ENCODE measurements around the gene NR3C2. TPM values are rescaled to one million over a fixed set of nuclear protein-coding genes. Genes with fewer than 3 reads are reported as not detected.

Gene NR3C2
- total RNA-seq, 1 experiment from 2014 or later, result 2.7 TPM

DNA sequence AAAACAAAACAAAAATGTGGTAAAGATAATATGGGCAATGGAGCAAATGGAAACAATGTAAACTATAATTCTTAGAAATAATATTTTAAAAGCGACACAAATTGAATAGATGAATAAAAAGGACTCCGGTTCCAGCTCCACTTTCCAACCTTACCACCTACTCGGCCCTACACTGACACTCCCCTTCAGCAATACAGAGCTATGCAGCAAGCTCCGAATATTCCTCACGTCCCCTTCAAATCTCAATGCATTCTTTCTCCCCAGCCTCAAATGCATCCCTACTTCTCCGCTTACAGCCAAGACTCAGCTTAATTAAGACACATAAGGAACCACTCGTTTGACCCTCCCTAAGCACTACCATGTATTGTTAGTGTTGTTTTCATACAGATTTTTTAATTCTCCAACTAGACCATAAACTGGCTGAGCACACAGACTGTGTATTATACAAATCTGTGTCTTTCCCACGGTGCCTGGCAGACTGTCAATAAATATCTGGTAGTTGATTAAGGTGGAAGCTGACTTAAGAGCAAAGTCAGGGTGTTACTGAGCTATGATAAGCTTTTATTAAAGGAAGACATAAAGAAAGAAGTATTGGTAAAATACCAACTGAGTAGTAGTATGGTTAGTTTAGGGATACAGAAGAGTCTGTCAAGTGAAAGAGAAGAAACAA, 219.1 kb downstream of the NR3C2 start:
- Histone ChIP-seq H3K9me2 (ENCODE audit: insufficient read depth) (no peaks in the 10 kb centered on the region), H3K79me2 (ENCODE audit: insufficient read depth, low read length) (no peaks in the 10 kb centered on the region), H3K9me3 (ENCODE audit: control insufficient read depth in 1 of 2, insufficient read depth in 1 of 2, low read depth in 1 of 2, low read length in 2 of 2) (no peaks in the 10 kb centered on the region), H2AFZ (ENCODE audit: low read depth, low read length, poor library complexity, severe bottlenecking) (no peak overlapping the region), H3K27ac (ENCODE audit: low read depth, low read length) (no peak overlapping the region), H3K4me2 (ENCODE audit: low read length) (no peak overlapping the region), H3K4me3 (replicated peaks in 1 of 2; ENCODE audit: low read depth in 1 of 2, low read length in 2 of 2) (no peak overlapping the region), H3K4me1 (ENCODE audit: control insufficient read depth in 1 of 2, insufficient read depth in 2 of 2, low read length in 2 of 2) (no peaks in the 10 kb centered on the region), H3K27me3 (ENCODE audit: insufficient read depth, low read length) (no peaks in the 10 kb centered on the region), H3K9ac (ENCODE audit: low read length) (no peak overlapping the region), H3K36me3 (ENCODE audit: control insufficient read depth in 1 of 2, insufficient read depth in 2 of 2, low read length in 2 of 2) (no peaks in the 10 kb centered on the region), H4K20me1 (ENCODE audit: insufficient read depth) (no peaks in the 10 kb centered on the region)
- ChIA-PET RAD21 (ENCODE audit: low non-redundant PET in 1 of 2, low total read pairs in 2 of 2, uncharacterized antibody in 2 of 2, unreplicated experiment in 2 of 2) (no interaction called here), POLR2A (no interaction called here), CTCF (no interaction called here)
- ATAC-seq, result no peak
- DNase-seq (ENCODE audit: low read depth, low spot score), result no peak
- no TSS peak for BruUV-seq (replicated peaks)
- intact Hi-C loops (cut with micrococcal nuclease), result no loop called here
- no peak for TF ChIP-seq CTCF (IDR thresholded peaks at IDR 0.05 in 2 of 3, conservative IDR thresholded peaks at IDR 0.05 in 1 of 3; ENCODE audit: borderline replicate concordance in 1 of 3, insufficient read depth in 1 of 3, low read depth in 2 of 3, low read length in 2 of 3)
- TF ChIP-seq POLR2A (IDR thresholded peaks at IDR 0.05; ENCODE audit: borderline replicate concordance, extremely low read depth, insufficient read depth, insufficient read length), result no peak
- TF ChIP-seq EGR1 (IDR thresholded peaks at IDR 0.05; ENCODE audit: low read depth), result no peak
- TF ChIP-seq FOSL1 (IDR thresholded peaks at IDR 0.05; ENCODE audit: low read depth), result no peak
- no peak for TF ChIP-seq EZH2 (IDR thresholded peaks at IDR 0.05)
- no peak for TF ChIP-seq SIN3A (IDR thresholded peaks at IDR 0.05; ENCODE audit: low read depth)
- TF ChIP-seq, protein P1, sequence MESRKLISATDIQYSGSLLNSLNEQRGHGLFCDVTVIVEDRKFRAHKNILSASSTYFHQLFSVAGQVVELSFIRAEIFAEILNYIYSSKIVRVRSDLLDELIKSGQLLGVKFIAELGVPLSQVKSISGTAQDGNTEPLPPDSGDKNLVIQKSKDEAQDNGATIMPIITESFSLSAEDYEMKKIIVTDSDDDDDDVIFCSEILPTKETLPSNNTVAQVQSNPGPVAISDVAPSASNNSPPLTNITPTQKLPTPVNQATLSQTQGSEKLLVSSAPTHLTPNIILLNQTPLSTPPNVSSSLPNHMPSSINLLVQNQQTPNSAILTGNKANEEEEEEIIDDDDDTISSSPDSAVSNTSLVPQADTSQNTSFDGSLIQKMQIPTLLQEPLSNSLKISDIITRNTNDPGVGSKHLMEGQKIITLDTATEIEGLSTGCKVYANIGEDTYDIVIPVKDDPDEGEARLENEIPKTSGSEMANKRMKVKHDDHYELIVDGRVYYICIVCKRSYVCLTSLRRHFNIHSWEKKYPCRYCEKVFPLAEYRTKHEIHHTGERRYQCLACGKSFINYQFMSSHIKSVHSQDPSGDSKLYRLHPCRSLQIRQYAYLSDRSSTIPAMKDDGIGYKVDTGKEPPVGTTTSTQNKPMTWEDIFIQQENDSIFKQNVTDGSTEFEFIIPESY (IDR thresholded peaks at IDR 0.05; ENCODE audit: extremely low read depth, insufficient replicate concordance, low read length), result no peak
- no peak for TF ChIP-seq ZFX (IDR thresholded peaks at IDR 0.05)
- TF ChIP-seq RAD21 (IDR thresholded peaks at IDR 0.05; ENCODE audit: low read depth), result no peak
- TF ChIP-seq CBX3 (IDR thresholded peaks at IDR 0.05; ENCODE audit: low read depth), result no peak
